ENCODE measurements around the gene VPS13C.

GRCh38 chr15:61820212-61820611, 240.0 kb downstream of the VPS13C start:
- no peak for TF ChIP-seq POLR2A (IDR thresholded peaks at IDR 0.05; ENCODE audit: low read depth, low read length)
- TF ChIP-seq EZH2 (IDR thresholded peaks at IDR 0.05; ENCODE audit: borderline replicate concordance, low read depth, low read length, severe bottlenecking) = no peak
- TF ChIP-seq, protein P1, sequence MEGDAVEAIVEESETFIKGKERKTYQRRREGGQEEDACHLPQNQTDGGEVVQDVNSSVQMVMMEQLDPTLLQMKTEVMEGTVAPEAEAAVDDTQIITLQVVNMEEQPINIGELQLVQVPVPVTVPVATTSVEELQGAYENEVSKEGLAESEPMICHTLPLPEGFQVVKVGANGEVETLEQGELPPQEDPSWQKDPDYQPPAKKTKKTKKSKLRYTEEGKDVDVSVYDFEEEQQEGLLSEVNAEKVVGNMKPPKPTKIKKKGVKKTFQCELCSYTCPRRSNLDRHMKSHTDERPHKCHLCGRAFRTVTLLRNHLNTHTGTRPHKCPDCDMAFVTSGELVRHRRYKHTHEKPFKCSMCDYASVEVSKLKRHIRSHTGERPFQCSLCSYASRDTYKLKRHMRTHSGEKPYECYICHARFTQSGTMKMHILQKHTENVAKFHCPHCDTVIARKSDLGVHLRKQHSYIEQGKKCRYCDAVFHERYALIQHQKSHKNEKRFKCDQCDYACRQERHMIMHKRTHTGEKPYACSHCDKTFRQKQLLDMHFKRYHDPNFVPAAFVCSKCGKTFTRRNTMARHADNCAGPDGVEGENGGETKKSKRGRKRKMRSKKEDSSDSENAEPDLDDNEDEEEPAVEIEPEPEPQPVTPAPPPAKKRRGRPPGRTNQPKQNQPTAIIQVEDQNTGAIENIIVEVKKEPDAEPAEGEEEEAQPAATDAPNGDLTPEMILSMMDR (IDR thresholded peaks at IDR 0.05; ENCODE audit: extremely low read depth in 1 of 2, insufficient read depth in 1 of 2, low read depth in 1 of 2, low read length in 2 of 2) = no peak
- no peak for TF ChIP-seq FOS (IDR thresholded peaks at IDR 0.05; ENCODE audit: borderline replicate concordance, insufficient read depth, low read length)
- no peak for TF ChIP-seq POLR2AphosphoS5 (IDR thresholded peaks at IDR 0.05; ENCODE audit: insufficient read depth, low read depth, low read length)
- TF ChIP-seq MYC (IDR thresholded peaks at IDR 0.05; ENCODE audit: low read depth, low read length) = no peak
- no peak for TF ChIP-seq MAX (IDR thresholded peaks at IDR 0.05; ENCODE audit: insufficient read depth, insufficient read length)

Measured in endothelial cell of umbilical vein (primary cell).